Activated T-helper 1 cell treated with anti-CD3 and anti-CD28 coated beads, Interleukin-12 subunit alpha, Interleukin-12 subunit beta, Interleukin-2, Interleukin-4 antibody, amounts not matched to agents 30 ng/mL and 10 ng/mL and 1 ng/mL, durations not matched to agents 14 hours and 24 hours and 36 hours (primary cell): ENCODE data around the gene GDF10. TPM values are rescaled to one million over a fixed set of nuclear protein-coding genes. Genes with fewer than 3 reads are reported as not detected.
A peak's percentile ranks its signal among the peaks of the same experiment; 100 is the strongest.

ENCODE experiments used
- DNase-seq: peaks from one replicate; pipeline ENCODE4 v3.0.0; 2021; ENCODE audit warnings: low spot score
- H3K27ac Mint-ChIP-seq: one replicate; pipeline ENCODE4 v1.8.0; 2021; ENCODE audit warnings: mild to moderate bottlenecking, mixed read lengths
- H3K27me3 Mint-ChIP-seq: one replicate; pipeline ENCODE4 v1.8.0; 2022; ENCODE audit warnings: mild to moderate bottlenecking, moderate library complexity, mixed read lengths; ENCODE audit not compliant: insufficient read depth
- H3K36me3 Mint-ChIP-seq: one replicate; pipeline ENCODE4 v1.8.0; 2021; ENCODE audit warnings: low read depth, mixed read lengths
- H3K4me1 Mint-ChIP-seq: one replicate; pipeline ENCODE4 v1.8.0; 2021; ENCODE audit warnings: low read depth, mixed read lengths
- H3K4me3 Mint-ChIP-seq: one replicate; pipeline ENCODE4 v1.8.0; 2021; ENCODE audit warnings: mild to moderate bottlenecking, moderate library complexity, mixed read lengths
- H3K9me3 Mint-ChIP-seq: one replicate; pipeline ENCODE4 v1.8.0; 2021; ENCODE audit warnings: mixed read lengths
- intact Hi-C: fragments of 100-400 bp; cut with micrococcal nuclease; formaldehyde crosslinking; loops from one replicate; pipeline ENCODE4 v1.15.1; 2024
- total RNA-seq: library from RNA; stranded (reverse); gene quantifications from 2 replicates; pipeline ENCODE4 v1.2.3, GENCODE V29; 2022

GDF10 gene
- total RNA-seq, 1 donor from 2014 or later = 0.34 TPM

DNA sequence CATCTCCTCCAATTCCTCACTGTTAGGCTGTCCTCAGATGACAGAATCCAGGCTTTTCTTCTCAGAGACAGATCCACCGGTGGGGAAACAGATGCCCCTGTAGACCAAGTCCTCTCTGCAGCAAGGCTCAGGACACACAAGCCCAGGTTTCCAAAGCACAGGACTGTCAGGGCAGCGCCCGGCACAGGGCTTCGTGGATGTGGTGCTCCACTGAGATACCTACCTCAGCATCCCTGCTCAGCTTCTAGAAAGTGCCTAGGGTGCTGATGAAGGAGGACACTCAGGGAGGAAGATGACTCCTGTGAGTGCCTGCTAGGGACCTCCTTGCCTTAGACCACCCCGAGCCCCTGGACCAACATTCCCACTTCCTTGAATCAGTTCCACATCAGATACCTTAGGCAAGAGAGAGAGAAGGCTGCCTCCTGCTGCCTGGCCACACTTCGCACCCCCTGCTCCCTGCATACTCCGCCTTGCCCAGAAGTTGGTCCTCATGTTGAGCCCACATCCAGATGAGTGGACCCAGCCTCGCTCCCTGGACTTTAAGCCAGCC, 39.3 kb downstream of the GDF10 start:
- H3K27me3 Mint-ChIP-seq = peaks cover 6% of the 10 kb centered on the region
- no peak overlapping the region for H3K27ac Mint-ChIP-seq
- H3K9me3 Mint-ChIP-seq = no peaks in the 10 kb centered on the region
- H3K36me3 Mint-ChIP-seq = no peaks in the 10 kb centered on the region
- intact Hi-C loops = no loop called here
- no peak overlapping the region for H3K4me3 Mint-ChIP-seq
- no peaks in the 10 kb centered on the region for H3K4me1 Mint-ChIP-seq
- DNase-seq = no peak

GRCh38 chr10:47339759-47340607, 40.0 kb downstream of the GDF10 start:
- H3K36me3 Mint-ChIP-seq = no peaks in the 10 kb centered on the region
- no peaks in the 10 kb centered on the region for H3K9me3 Mint-ChIP-seq
- DNase-seq = no peak
- no peak overlapping the region for H3K4me3 Mint-ChIP-seq
- H3K27ac Mint-ChIP-seq = no peak overlapping the region
- H3K4me1 Mint-ChIP-seq = no peaks in the 10 kb centered on the region
- H3K27me3 Mint-ChIP-seq = peaks cover 6% of the 10 kb centered on the region
- intact Hi-C loops = loop anchor here (1.0 kb wide), 2 partner anchors 293 to 316 kb away; no protein-coding TSS in a partner anchor

GRCh38 chr10:47340608-47341170, 40.7 kb downstream of the GDF10 start:
- H3K4me1 Mint-ChIP-seq = no peaks in the 10 kb centered on the region
- H3K27ac Mint-ChIP-seq = no peak overlapping the region
- peak; percentile 49 for DNase-seq
- no peaks in the 10 kb centered on the region for H3K36me3 Mint-ChIP-seq
- H3K4me3 Mint-ChIP-seq = no peak overlapping the region
- H3K27me3 Mint-ChIP-seq = peaks cover 6% of the 10 kb centered on the region
- intact Hi-C loops = loop anchor here (1.0 kb wide), 2 partner anchors 293 to 316 kb away; no protein-coding TSS in a partner anchor
- no peaks in the 10 kb centered on the region for H3K9me3 Mint-ChIP-seq

DNA sequence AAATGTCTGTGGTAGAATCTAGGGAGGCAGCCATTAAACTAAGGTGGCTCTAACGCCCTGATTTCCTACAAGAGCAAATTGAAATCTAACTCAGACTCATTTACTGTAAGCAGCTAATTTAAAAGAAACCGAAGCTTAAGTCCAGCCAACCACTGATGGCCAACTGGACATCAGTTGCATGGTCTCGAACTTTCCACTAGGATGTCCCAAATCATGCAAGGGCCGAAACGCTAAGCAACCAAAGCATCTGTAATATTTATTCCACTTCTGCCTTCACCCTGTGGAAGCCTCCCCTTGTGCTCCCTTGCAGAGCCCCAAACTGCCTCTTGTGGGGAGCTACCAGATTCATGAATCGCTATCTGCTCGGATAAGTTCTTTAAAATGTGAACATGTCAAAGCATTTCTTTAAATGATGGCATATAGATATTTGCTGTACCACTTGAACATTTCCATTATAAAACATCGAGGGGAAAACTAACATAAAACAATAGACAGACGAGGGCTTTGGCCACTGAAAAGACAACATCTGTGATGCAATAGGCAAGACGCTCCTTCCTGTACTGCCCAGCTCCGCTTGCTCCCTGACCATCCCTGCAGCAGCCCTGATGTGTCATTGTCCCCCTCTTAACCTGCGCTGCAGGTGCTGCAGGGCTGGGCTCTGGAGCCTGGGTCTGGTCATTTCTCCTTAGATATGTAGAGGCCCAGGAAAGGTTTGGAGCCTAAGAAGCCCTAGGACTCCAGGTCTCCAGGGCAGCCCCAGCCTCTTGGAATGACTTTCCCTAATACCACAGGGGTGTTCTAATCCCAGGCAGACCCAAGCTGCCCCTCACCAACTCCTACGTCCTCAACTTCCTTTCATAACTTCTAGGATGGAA, 45.2 kb downstream of the GDF10 start:
- H3K27ac Mint-ChIP-seq = no peak overlapping the region
- H3K4me3 Mint-ChIP-seq = no peak overlapping the region
- H3K36me3 Mint-ChIP-seq = no peaks in the 10 kb centered on the region
- intact Hi-C loops = no loop called here
- no peaks in the 10 kb centered on the region for H3K9me3 Mint-ChIP-seq
- H3K27me3 Mint-ChIP-seq = peaks cover 2% of the 10 kb centered on the region
- no peaks in the 10 kb centered on the region for H3K4me1 Mint-ChIP-seq
- no peak for DNase-seq

- no peaks in the 10 kb centered on the region for H3K36me3 Mint-ChIP-seq
- no peaks in the 10 kb centered on the region for H3K9me3 Mint-ChIP-seq
- peaks cover 2% of the 10 kb centered on the region for H3K27me3 Mint-ChIP-seq
- H3K4me1 Mint-ChIP-seq = no peaks in the 10 kb centered on the region
- H3K4me3 Mint-ChIP-seq = no peak overlapping the region
- no peak for DNase-seq
- H3K27ac Mint-ChIP-seq = no peak overlapping the region
- intact Hi-C loops = no loop called here
Measured at GRCh38 chr10:47346581-47347302, 46.7 kb downstream of the GDF10 start.

- H3K4me3 Mint-ChIP-seq = no peak overlapping the region
- intact Hi-C loops = no loop called here
- H3K9me3 Mint-ChIP-seq = no peaks in the 10 kb centered on the region
- no peak overlapping the region for H3K27ac Mint-ChIP-seq
- H3K36me3 Mint-ChIP-seq = no peaks in the 10 kb centered on the region
- H3K4me1 Mint-ChIP-seq = no peaks in the 10 kb centered on the region
- peaks cover 2% of the 10 kb centered on the region for H3K27me3 Mint-ChIP-seq
- no peak for DNase-seq
Measured at GRCh38 chr10:47347303-47347675, 47.3 kb downstream of the GDF10 start.

DNA sequence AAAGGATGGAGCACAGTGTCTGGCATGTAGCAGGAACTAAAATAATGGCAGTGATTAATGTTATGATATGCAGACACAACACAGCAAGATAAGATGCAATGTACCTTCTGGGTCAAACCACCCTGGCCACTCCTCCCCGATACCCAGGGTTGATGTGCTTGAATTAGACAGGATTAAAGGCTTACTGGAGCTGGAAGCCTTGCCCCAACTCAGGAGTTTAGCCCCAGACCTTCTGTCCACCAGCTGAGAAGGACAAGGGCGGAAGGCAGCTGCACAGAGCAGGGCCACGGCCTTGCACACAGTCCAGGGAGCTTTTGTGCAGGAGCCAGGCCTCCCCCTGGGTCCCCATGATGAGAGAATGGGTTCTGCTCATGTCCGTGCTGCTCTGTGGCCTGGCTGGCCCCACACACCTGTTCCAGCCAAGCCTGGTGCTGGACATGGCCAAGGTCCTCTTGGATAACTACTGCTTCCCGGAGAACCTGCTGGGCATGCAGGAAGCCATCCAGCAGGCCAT, 48.2 kb downstream of the GDF10 start, which contains the start of gene RBP3:
Gene RBP3 (plus strand): TSS at position 226 of the 514 bp plus-strand sequence. CDS start 122 bp downstream, at position 348.
- Mint-ChIP-seq H3K9me3 (no peaks in the 10 kb centered on the region), H3K4me1 (no peaks in the 10 kb centered on the region), H3K4me3 (no peak within 1 kb of the TSS), H3K36me3 (no peaks in the 10 kb centered on the region), H3K27me3 (peaks cover 2% of the 10 kb centered on the region), H3K27ac (no peak within 1 kb of the TSS)
- DNase-seq = no peak
- intact Hi-C loops = no loop called here

- intact Hi-C loops = no loop called here
- no peaks in the 10 kb centered on the region for H3K36me3 Mint-ChIP-seq
- H3K27me3 Mint-ChIP-seq = peaks cover 2% of the 10 kb centered on the region
- H3K4me1 Mint-ChIP-seq = no peaks in the 10 kb centered on the region
- no peak overlapping the region for H3K27ac Mint-ChIP-seq
- no peaks in the 10 kb centered on the region for H3K9me3 Mint-ChIP-seq
- no peak for DNase-seq
- no peak overlapping the region for H3K4me3 Mint-ChIP-seq
Measured at GRCh38 chr10:47348661-47349470, 48.9 kb downstream of the GDF10 start.

GRCh38 chr10:47349516-47349915, 49.5 kb downstream of the GDF10 start:
- Mint-ChIP-seq H3K4me1 (no peaks in the 10 kb centered on the region), H3K9me3 (no peaks in the 10 kb centered on the region)

GRCh38 chr10:47349941-47350371, 50.0 kb downstream of the GDF10 start:
- Mint-ChIP-seq H3K4me3 (no peak overlapping the region), H3K27ac (no peak overlapping the region), H3K9me3 (no peaks in the 10 kb centered on the region), H3K4me1 (no peaks in the 10 kb centered on the region), H3K36me3 (no peaks in the 10 kb centered on the region), H3K27me3 (peaks cover 2% of the 10 kb centered on the region)
- intact Hi-C loops = no loop called here
- DNase-seq = no peak

More at GRCh38 chr10:47349516-47349915, 49.5 kb downstream of the GDF10 start:
- Mint-ChIP-seq H3K4me3 (no peak overlapping the region), H3K27me3 (peaks cover 2% of the 10 kb centered on the region), H3K27ac (no peak overlapping the region), H3K36me3 (no peaks in the 10 kb centered on the region)
- no peak for DNase-seq
- intact Hi-C loops = no loop called here
